NT2/D1 (cell line): ENCODE results near the gene TNFRSF1A.

Experiments used
- SUZ12 ChIP-seq: IDR thresholded peaks from 2 replicates; pipeline ENCODE4 v1.6.1; 2011; ENCODE audit not compliant: insufficient read length, insufficient read depth; ENCODE audit errors: extremely low read depth
- YY1 ChIP-seq: IDR thresholded peaks from 2 replicates; pipeline ENCODE4 v1.6.1; 2011; ENCODE audit not compliant: insufficient read length, insufficient read depth
- ZNF274 ChIP-seq: IDR thresholded peaks from 2 replicates; pipeline ENCODE4 v1.6.1; 2011; ENCODE audit warnings: mild to moderate bottlenecking, low read depth, low read length

GRCh38 chr12:6323340-6323994, 18.4 kb downstream of the TNFRSF1A start:
- TF ChIP-seq YY1 (no peak), ZNF274 (no peak), SUZ12 (no peak)
